HG03460 (cell line): Measurements from ENCODE around the gene FGF14.

Experiments used
- ATAC-seq: cut with Tn5 transposase; IDR thresholded peaks from one replicate; pipeline ENCODE4 v1.9.1; 2021; ENCODE audit not compliant: unreplicated experiment

FGF14 gene

GRCh38 chr13:102260256-102260655 is 141.6 kb downstream of the FGF14 start:
- no peak for ATAC-seq

GRCh38 chr13:102255409-102255808 is 146.4 kb downstream of the FGF14 start:
- no peak for ATAC-seq

- no peak for ATAC-seq
Observed at GRCh38 chr13:102251817-102252216, 150.0 kb downstream of the FGF14 start.

DNA sequence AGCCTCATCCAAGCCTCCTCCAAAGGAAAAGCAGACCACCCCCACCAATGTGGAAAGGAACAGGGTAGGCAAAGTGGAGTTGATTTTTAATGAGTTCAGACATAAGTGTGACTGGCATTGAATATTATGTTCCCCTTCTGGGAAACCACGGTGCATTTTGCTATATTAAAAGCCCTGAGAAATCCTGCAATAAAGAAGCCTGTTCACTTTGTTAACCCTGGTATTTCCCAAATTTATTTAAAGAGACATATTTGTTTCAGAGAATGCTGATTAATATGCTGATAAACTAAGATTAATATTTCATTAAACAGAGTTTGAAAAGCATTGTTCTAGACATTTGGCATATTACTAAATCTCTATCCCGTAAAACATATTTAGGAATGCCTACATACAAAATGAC is 151.4 kb downstream of the FGF14 start:
- no peak for ATAC-seq

- ATAC-seq: no peak
Observed at GRCh38 chr13:102244607-102245227, 157.1 kb downstream of the FGF14 start.

- no peak for ATAC-seq
Observed at GRCh38 chr13:102240110-102240509, 161.7 kb downstream of the FGF14 start.

GRCh38 chr13:102237230-102237629 is 164.6 kb downstream of the FGF14 start:
- no peak for ATAC-seq

DNA sequence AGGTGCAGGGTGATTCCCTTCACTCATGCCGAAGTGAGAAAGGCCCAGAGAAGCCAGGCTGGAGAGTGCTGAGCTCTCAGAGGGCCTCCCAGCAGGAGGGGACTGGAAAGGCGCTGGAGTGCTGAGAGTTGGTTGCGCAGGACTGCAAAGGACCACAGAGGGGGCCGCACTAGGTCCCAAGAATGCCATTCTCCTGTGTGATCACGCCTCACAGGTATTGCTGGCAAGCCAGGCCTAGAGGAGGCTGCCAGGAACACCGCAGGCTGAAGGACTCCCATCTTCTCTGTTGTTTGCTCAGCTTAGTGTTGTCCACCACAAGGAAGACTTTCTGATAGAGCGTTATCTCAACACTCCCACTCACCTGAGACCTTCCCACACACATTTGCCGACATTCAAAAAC is 165.0 kb downstream of the FGF14 start:
- ATAC-seq: no peak

DNA sequence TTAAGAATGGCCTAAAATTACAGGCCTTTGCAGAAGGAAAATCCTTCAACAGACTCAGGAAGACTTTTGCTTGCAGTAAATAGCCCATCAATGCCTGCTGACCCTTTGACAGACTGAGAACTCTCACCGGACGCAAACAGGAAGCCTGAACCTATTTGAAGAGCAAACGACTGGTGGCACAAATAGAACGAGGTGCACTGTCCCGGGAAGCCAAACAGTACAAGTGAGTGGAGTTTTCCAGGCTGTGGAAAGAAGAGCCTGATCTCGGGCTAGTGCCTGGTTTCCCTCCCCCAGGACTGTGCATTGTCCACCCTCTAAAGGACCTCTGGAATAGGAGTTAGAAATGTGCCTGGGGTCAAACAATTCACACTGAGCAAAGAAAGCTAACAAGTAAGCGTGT is 165.5 kb downstream of the FGF14 start:
- no peak for ATAC-seq

- ATAC-seq: no peak
Observed at GRCh38 chr13:102235689-102236088, 166.2 kb downstream of the FGF14 start.

DNA sequence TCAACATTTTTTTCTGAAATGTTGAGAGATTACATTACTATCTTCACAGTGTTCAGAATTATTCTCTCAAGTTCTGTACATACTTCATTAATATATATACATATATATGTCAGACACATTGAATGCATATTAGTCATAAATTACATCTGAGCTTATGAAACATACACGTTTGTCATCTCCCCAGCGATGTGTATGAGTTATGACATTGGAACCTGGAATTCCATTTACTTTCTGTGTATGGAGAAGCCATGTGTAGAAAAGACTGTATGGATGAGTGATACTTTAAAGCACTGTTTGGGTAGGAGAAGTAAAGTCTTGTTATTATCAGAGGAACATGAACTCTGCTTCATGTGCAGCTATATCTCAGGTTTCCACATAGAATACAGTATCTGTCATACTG is 167.2 kb downstream of the FGF14 start:
- ATAC-seq: no peak

GRCh38 chr13:102233566-102234208 is 168.2 kb downstream of the FGF14 start:
- ATAC-seq: no peak

DNA sequence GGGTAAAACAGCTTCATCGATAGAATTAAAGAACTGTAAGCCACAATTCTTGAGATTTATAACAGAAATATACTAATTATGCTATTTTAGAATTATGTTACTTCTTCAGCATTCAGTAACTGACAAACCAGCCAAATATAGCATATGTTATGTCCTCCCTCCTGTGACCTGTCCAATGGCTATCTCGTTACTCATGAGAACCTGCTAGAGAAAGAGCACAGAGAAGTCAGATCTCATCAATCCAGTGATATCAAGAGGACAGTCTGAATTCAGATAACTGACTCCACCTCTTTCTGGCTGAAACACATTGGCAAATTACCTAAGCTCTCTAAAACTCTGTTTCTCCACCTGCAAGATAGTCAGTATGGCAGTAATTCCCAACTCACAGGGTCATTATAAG is 170.4 kb downstream of the FGF14 start:
- ATAC-seq: no peak

- no peak for ATAC-seq
Observed at GRCh38 chr13:102227741-102228140, 174.1 kb downstream of the FGF14 start.

GRCh38 chr13:102226591-102226990 is 175.3 kb downstream of the FGF14 start:
- no peak for ATAC-seq

DNA sequence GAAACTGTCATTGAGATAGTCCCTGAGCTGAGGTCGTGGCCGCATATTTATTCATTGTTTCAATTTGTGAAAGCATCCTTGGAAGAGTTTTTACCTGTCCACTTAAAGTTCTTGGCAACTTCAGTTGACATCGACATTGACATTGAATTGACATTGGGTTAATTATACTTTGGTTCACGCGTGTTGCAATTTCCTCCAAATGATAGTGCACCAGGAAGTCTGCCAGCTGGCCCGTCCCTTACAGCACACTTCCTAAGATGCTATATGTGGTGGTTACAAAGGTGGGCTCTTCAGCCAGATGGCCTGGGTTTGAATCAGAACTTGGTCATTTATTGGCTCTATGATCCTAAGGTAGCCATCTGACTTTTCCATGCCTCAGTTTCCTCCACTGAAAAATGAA is 176.0 kb downstream of the FGF14 start:
- no peak for ATAC-seq

DNA sequence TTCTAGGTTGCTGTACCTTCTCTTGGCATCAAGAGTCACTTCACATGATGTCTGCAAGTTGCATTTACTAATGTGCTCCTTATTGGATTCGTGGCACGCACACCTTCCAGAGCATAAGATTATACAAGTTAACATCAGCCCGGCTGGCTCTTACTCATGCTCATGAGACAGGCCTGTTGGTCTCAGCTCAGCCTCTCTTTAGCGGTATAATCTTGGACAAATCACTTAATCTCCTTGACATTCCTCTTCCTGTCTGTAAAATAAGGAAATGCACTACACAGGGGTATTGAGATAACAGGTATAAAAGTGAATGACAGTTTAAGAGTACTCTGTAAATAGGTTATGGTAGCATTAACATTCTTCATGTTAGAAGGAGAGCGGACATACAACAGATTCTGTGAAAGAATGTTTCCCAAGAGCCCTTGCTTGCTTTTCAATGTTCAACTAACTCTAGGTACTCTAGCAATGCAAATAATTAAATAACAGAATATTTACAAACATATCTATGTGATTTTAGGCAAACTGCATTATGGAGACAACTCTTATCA is 181.1 kb downstream of the FGF14 start:
- ATAC-seq: no peak

- no peak for ATAC-seq
Observed at GRCh38 chr13:102214956-102215355, 186.9 kb downstream of the FGF14 start.

DNA sequence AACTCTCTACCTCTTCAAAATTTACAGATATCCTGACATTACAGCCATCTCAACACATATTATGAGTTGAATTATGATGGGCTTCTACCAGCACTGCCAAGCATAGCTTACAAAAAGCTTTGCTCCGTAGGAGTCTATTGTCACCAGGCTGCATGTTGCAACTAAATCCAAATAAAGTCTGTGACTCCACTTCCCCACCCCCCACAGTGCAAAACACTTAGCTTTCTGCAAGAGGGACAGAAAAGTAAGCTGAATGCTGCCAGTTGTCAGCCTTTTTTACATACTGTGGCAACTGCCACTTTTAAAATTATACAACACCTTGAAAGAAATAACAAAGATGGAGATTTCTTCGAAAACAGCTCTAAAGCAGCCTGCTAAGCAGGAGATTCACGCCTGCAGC is 189.1 kb downstream of the FGF14 start:
- ATAC-seq: no peak

DNA sequence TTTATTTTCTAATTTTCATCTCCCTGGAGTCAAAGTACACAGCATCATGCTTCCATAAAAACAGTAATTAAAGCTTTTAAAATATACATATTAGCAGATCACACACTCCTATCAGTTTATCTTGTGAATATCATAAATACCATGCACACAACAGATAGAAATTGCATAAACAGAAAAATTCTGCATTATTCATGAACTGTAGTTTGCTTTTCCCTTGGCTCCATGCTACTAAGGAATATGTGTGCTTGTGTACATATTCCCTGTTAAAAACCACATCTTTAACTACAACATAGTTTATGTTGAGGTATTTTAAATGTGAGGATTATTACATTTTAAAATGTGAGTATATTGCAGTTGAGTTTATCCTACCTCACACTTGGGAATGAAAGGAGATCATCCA is 193.5 kb downstream of the FGF14 start:
- no peak for ATAC-seq

- no peak for ATAC-seq
Observed at GRCh38 chr13:102207680-102208342, 194.0 kb downstream of the FGF14 start.

DNA sequence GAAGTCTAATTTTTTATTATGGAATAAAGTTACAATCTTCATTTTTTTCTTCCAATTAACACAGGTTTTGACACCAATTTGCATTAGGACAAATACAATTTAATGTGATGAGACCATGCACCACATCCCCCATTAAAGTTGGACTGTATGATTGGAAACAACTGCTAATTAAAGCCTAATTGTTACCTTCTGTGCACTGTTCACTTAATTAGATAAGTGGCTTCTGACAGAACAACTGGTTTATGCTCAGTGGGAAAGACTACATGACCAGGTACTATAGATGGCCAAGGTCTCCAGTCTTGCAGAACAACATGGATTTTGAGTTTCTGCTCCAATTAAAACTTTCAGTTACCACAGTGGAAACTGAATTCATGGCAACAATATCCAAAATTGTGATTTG is 198.1 kb downstream of the FGF14 start:
- no peak for ATAC-seq
